MM.1S (cell line): ENCODE measurements around the gene MPI.

ENCODE experiments used
- DNase-seq: peaks from one replicate; pipeline ENCODE4 v3.0.0-alpha.2; 2015
- H2AFZ ChIP-seq: fragments of 300-600 bp; sonication (generic); 2 replicates; pipeline ENCODE4 v1.6.0; 2016; ENCODE audit warnings: antibody characterized with exemption, low read length
- H3F3A ChIP-seq: fragments of 300-600 bp; sonication (generic); 2 replicates; pipeline ENCODE4 v1.6.1; 2016; ENCODE audit warnings: mild to moderate bottlenecking, antibody characterized with exemption, low read length, moderate library complexity, mixed read lengths; ENCODE audit not compliant: insufficient read depth
- H3K27ac ChIP-seq: fragments of 300-600 bp; sonication (generic); 2 replicates; pipeline ENCODE4 v1.5.1; 2016; ENCODE audit warnings: mild to moderate bottlenecking, low read length
- H3K27me3 ChIP-seq: fragments of 300-600 bp; sonication (generic); replicated peaks from 2 replicates; pipeline ENCODE4 v1.6.0; 2016; ENCODE audit warnings: low read length; ENCODE audit not compliant: insufficient read depth
- H3K36me3 ChIP-seq: fragments of 300-600 bp; sonication (generic); replicated peaks from 2 replicates; pipeline ENCODE4 v1.6.1; 2016; ENCODE audit warnings: mild to moderate bottlenecking, low read length, mixed read lengths; ENCODE audit not compliant: insufficient read depth
- H3K4me1 ChIP-seq: fragments of 300-600 bp; sonication (generic); 2 replicates; pipeline ENCODE4 v1.6.1; 2016; ENCODE audit warnings: low read length, mixed read lengths
- H3K4me2 ChIP-seq: fragments of 300-600 bp; sonication (generic); 2 replicates; pipeline ENCODE4 v1.6.0; 2016; ENCODE audit warnings: low read depth, low read length
- H3K4me3 ChIP-seq: fragments of 300-600 bp; sonication (generic); 2 replicates; pipeline ENCODE4 v1.5.1; 2016; ENCODE audit warnings: low read length, mixed read lengths
- H3K79me2 ChIP-seq: fragments of 300-600 bp; sonication (generic); 2 replicates; pipeline ENCODE4 v1.6.1; 2016; ENCODE audit warnings: mixed run types, low read length, mixed read lengths
- H3K9ac ChIP-seq: fragments of 300-600 bp; sonication (generic); 2 replicates; pipeline ENCODE4 v1.6.1; 2016; ENCODE audit warnings: low read length, mixed read lengths
- H3K9me2 ChIP-seq: fragments of 300-600 bp; sonication (generic); replicated peaks from 2 replicates; pipeline ENCODE4 v1.6.1; 2016; ENCODE audit warnings: mild to moderate bottlenecking, low read length, mixed read lengths; ENCODE audit not compliant: insufficient read depth
- H3K9me3 ChIP-seq: fragments of 300-600 bp; sonication (generic); replicated peaks from 2 replicates; pipeline ENCODE4 v1.6.1; 2016; ENCODE audit warnings: mild to moderate bottlenecking, low read length, mixed read lengths; ENCODE audit not compliant: insufficient read depth
- H4K20me1 ChIP-seq: fragments of 300-600 bp; sonication (generic); 2 replicates; pipeline ENCODE4 v1.6.1; 2016; ENCODE audit warnings: mild to moderate bottlenecking, low read length, moderate library complexity, mixed read lengths; ENCODE audit not compliant: insufficient read depth
- CTCF ChIP-seq: fragments of 300-600 bp; sonication (generic); IDR thresholded peaks from 2 replicates; pipeline ENCODE4 v1.5.1; 2016; ENCODE audit warnings: antibody characterized with exemption, low read length, mixed read lengths
- EZH2 ChIP-seq: fragments of 300-600 bp; sonication (generic); optimal IDR thresholded peaks from 2 replicates; pipeline ENCODE3; 2017; ENCODE audit warnings: low read depth, mild to moderate bottlenecking, antibody characterized with exemption, low read length, mixed read lengths
- EZH2phosphoT487 ChIP-seq: fragments of 300-600 bp; sonication (generic); IDR thresholded peaks from 2 replicates; pipeline ENCODE4 v1.6.1; 2018; ENCODE audit warnings: antibody characterized with exemption, low read length

The MPI gene

GRCh38 chr15:74951006-74951405 lies 61.2 kb downstream of the MPI start:
- no peaks in the 10 kb centered on the region for H3K9me2 ChIP-seq
- H3K4me1 ChIP-seq = peaks cover 6% of the 10 kb centered on the region
- no peak overlapping the region for H3K4me3 ChIP-seq
- no peaks in the 10 kb centered on the region for H3K9me3 ChIP-seq
- H2AFZ ChIP-seq = no peak overlapping the region
- no peaks in the 10 kb centered on the region for H4K20me1 ChIP-seq
- H3K27me3 ChIP-seq = no peaks in the 10 kb centered on the region
- no peaks in the 10 kb centered on the region for H3K36me3 ChIP-seq
- H3K27ac ChIP-seq = no peak overlapping the region
- no peak overlapping the region for H3K9ac ChIP-seq
- DNase-seq = no peak
- peaks cover 14% of the 10 kb centered on the region for H3K79me2 ChIP-seq
- no peaks in the 10 kb centered on the region for H3F3A ChIP-seq
- H3K4me2 ChIP-seq = no peak overlapping the region
- TF ChIP-seq EZH2 = no peak
- no peak for TF ChIP-seq EZH2phosphoT487
- no peak for TF ChIP-seq CTCF
